GM12878 (cell line): ENCODE measurements around the gene FASTKD2. TPM values are rescaled to one million over a fixed set of nuclear protein-coding genes. Genes with fewer than 3 reads are reported as not detected.

Source experiments
- ATAC-seq: fragments of 200-7000 bp; cut with Tn5 transposase; 3 replicates; pipeline ENCODE4 v1.9.1; 2020; ENCODE audit warnings: mild to moderate bottlenecking, moderate library complexity
- BruUV-seq: library from RNA; stranded (reverse); fragments of 400-500 nt; replicated peaks from 2 replicates; lab custom pipeline; 2021; lab: Mats Ljungman, UMichigan
- CTCF ChIA-PET: fragments of 300-600 bp; sonication (Branson Sonifier 250); formaldehyde crosslinking; extraction: SDS; loops from one replicate; lab custom pipeline; 2021; ENCODE audit warnings: inconsistent platforms; lab: Yijun Ruan, JAX
- POLR2A ChIA-PET: fragments of 350-600 bp; formaldehyde crosslinking; extraction: SDS; loops from one replicate; lab custom pipeline; 2021; ENCODE audit warnings: inconsistent platforms; lab: Charles Lee
- RAD21 ChIA-PET: fragments of 300-600 bp; sonication (Branson Sonifier 250); formaldehyde crosslinking; loops from one replicate; lab custom pipeline; 2023; ENCODE audit warnings: antibody characterized with exemption; ENCODE audit not compliant: unreplicated experiment; lab: Charles Lee
- SMC1A ChIA-PET: fragments of 300-600 bp; sonication (Branson Sonifier 250); formaldehyde crosslinking; loops from one replicate; lab custom pipeline; 2023; ENCODE audit not compliant: unreplicated experiment, uncharacterized antibody; lab: Charles Lee
- DNase-seq: peaks from one replicate; pipeline ENCODE4 v3.0.0-alpha.2; 2011; ENCODE audit warnings: low read depth, low spot score
- FAIRE-seq: peaks from 3 replicates; lab custom pipeline; 2011; peaks lifted over from hg19 to GRCh38; lab: Jason Lieb, UNC
- H2AFZ ChIP-seq: 2 replicates; pipeline ENCODE4 v1.6.0; 2011; ENCODE audit warnings: low read depth, low read length, control low read depth; ENCODE audit not compliant: control insufficient read depth
- H3K27ac ChIP-seq: 2 replicates; pipeline ENCODE4 v1.5.1; 2011; ENCODE audit warnings: control low read depth; ENCODE audit not compliant: control insufficient read depth, insufficient read depth
- H3K27me3 ChIP-seq, 2 experiments: replicated peaks in 1 of 2; 2 replicates each; pipeline versions ENCODE4 v1.6.0 to v1.6.1; 2011; ENCODE audit warnings: low read length in 1 of 2; ENCODE audit not compliant: control insufficient read depth in 2 of 2, insufficient read depth in 2 of 2
- H3K36me3 ChIP-seq, 2 experiments: 2 replicates each; pipeline ENCODE4 v1.5.1; 2011; ENCODE audit warnings: low read length in 1 of 2; ENCODE audit not compliant: control insufficient read depth in 2 of 2, insufficient read depth in 2 of 2
- H3K4me1 ChIP-seq: 2 replicates; pipeline ENCODE4 v1.6.1; 2011; ENCODE audit warnings: mild to moderate bottlenecking, low read length, moderate library complexity, mixed read lengths; ENCODE audit not compliant: control insufficient read depth, insufficient read depth
- H3K4me2 ChIP-seq: 2 replicates; pipeline ENCODE4 v1.6.0; 2011; ENCODE audit warnings: control low read depth; ENCODE audit not compliant: control insufficient read depth, insufficient read depth
- H3K4me3 ChIP-seq: fragments of 200-600 bp; sonication (generic); 2 replicates; pipeline ENCODE4 v1.5.1; 2016
- H3K79me2 ChIP-seq: 2 replicates; pipeline ENCODE4 v1.6.0; 2011; ENCODE audit warnings: low read length; ENCODE audit not compliant: control insufficient read depth, insufficient read depth
- H3K9ac ChIP-seq: 2 replicates; pipeline ENCODE4 v1.8.0; 2011; ENCODE audit warnings: low read length, control low read depth, mixed read lengths; ENCODE audit not compliant: control insufficient read depth, insufficient read depth
- H3K9me3 ChIP-seq: replicated peaks from 3 replicates; pipeline ENCODE4 v1.5.1; 2011; ENCODE audit warnings: mild to moderate bottlenecking, low read length; ENCODE audit not compliant: control insufficient read depth, insufficient read depth
- H4K20me1 ChIP-seq: 2 replicates; pipeline ENCODE4 v1.6.0; 2011; ENCODE audit not compliant: control insufficient read depth, insufficient read depth
- BACH1 ChIP-seq: fragments of 450-650 bp; IDR thresholded peaks from 2 replicates; pipeline ENCODE4 v1.6.1; 2017; ENCODE audit warnings: mild to moderate bottlenecking, borderline replicate concordance
- CHD1 ChIP-seq: IDR thresholded peaks from 2 replicates; pipeline ENCODE4 v1.6.1; 2012; ENCODE audit warnings: low read depth, low read length, improper control_type of control experiment
- EED ChIP-seq: sonication (generic); IDR thresholded peaks from 2 replicates; pipeline ENCODE4 v1.6.1; 2016; ENCODE audit warnings: antibody characterized with exemption, low read depth
- EP300 ChIP-seq, 2 experiments: fragments of 150-350 bp in 1 of 2; IDR thresholded peaks; 2 replicates each; pipeline ENCODE4 v1.6.1; 2011 to 2012; ENCODE audit warnings: low read depth in 2 of 2, low read length in 2 of 2, borderline replicate concordance in 1 of 2, improper control_type of control experiment in 1 of 2, inconsistent platforms in 1 of 2; ENCODE audit not compliant: control insufficient read depth in 1 of 2
- HDGF ChIP-seq: fragments of 450-650 bp; IDR thresholded peaks from 2 replicates; pipeline ENCODE4 v1.6.1; 2016; ENCODE audit warnings: antibody characterized with exemption
- KDM1A ChIP-seq: fragments of 200-600 bp; sonication (generic); IDR thresholded peaks from 2 replicates; pipeline ENCODE4 v1.6.1; 2016; ENCODE audit warnings: borderline replicate concordance
- LARP7 ChIP-seq: fragments of 450-650 bp; IDR thresholded peaks from 2 replicates; pipeline ENCODE4 v1.6.1; 2017; ENCODE audit warnings: mild to moderate bottlenecking
- MXI1 ChIP-seq: fragments of 150-350 bp; IDR thresholded peaks from 2 replicates; pipeline ENCODE4 v1.6.1; 2011; ENCODE audit warnings: low read depth, mild to moderate bottlenecking, inconsistent platforms, low read length, improper control_type of control experiment
- NR2C2 ChIP-seq: IDR thresholded peaks from 2 replicates; pipeline ENCODE4 v1.6.1; 2011; ENCODE audit warnings: borderline replicate concordance, low read depth; ENCODE audit not compliant: control insufficient read depth, insufficient read length
- NRF1 ChIP-seq: conservative IDR thresholded peaks from 2 replicates; pipeline ENCODE4 v1.6.1; 2011; ENCODE audit warnings: mild to moderate bottlenecking, low read depth, low read length, improper control_type of control experiment
- RAD51 ChIP-seq: fragments of 450-650 bp; IDR thresholded peaks from 2 replicates; pipeline ENCODE4 v1.6.1; 2016; ENCODE audit warnings: moderate library complexity, mild to moderate bottlenecking, inconsistent platforms
- RELA ChIP-seq: fragments of 450-650 bp; IDR thresholded peaks from 2 replicates; pipeline ENCODE4 v1.8.0; 2014; ENCODE audit warnings: borderline replicate concordance; ENCODE audit not compliant: partially characterized antibody
- SPI1 ChIP-seq: IDR thresholded peaks from 2 replicates; pipeline ENCODE4 v1.6.1; 2011; ENCODE audit warnings: low read depth, mild to moderate bottlenecking, low read length, moderate library complexity, borderline replicate concordance; ENCODE audit not compliant: insufficient read depth
- WRNIP1 ChIP-seq: IDR thresholded peaks from 2 replicates; pipeline ENCODE4 v1.6.1; 2011; ENCODE audit warnings: low read depth, low read length, improper control_type of control experiment, borderline replicate concordance
- ZSCAN29 ChIP-seq: fragments of 450-650 bp; IDR thresholded peaks from 2 replicates; pipeline ENCODE4 v1.6.1; 2017; ENCODE audit warnings: mild to moderate bottlenecking, moderate library complexity
- WGBS: methylation state at CpG from one replicate; pipeline ENCODE4 v1.1.6; 2016; ENCODE audit warnings: low lambda C conversion rate; ENCODE audit not compliant: insufficient replicate concordance, insufficient coverage; ENCODE audit errors: missing lambda C conversion rate; 5-methylcytosine and 5-hydroxymethylcytosine counted together
- in situ Hi-C: fragments of 300-500 bp; cut with MboI; formaldehyde crosslinking; loops from 9 replicates; pipeline ENCODE4 v1.14.3; 2018; ENCODE audit warnings: mixed read lengths
- intact Hi-C: fragments of 100-400 bp; cut with micrococcal nuclease; formaldehyde crosslinking; loops from one replicate; pipeline ENCODE4 v1.14.2; 2022; ENCODE audit not compliant: unreplicated experiment
- polyA plus RNA-seq, 11 experiments: library from polyadenylated mRNA; depleted of rRNA in 4 of 11; unstranded in 6 of 11; stranded (reverse) in 5 of 11; fragments of >200 nt; fragmentation: Nextera tagmentation in 4 of 11; fragmentation: Illumina TruSeq in 1 of 11; extraction: Ambion mirVana in 4 of 11; extraction: Trizol in 1 of 11; gene quantifications; 1 replicate in 1 of 11; 2 replicates in 10 of 11; pipeline versions ENCODE4 v1.2.1 to v1.2.3, GENCODE V29; 2011 to 2016; ENCODE audit warnings: inconsistent platforms in 2 of 11, missing spikeins in 2 of 11, low read depth in 1 of 11
- total RNA-seq, 4 experiments: library from RNA; depleted of rRNA in 3 of 4; stranded (reverse); fragments of >200 nt in 3 of 4; fragmentation: Illumina TruSeq in 1 of 4; extraction: Trizol in 1 of 4; gene quantifications; 2 replicates each; pipeline versions ENCODE4 v1.2.1 to v1.2.3, GENCODE V29; 2013 to 2021
- TF ChIP-seq, protein P1 (sequence below): IDR thresholded peaks from 2 replicates; pipeline ENCODE4 v1.6.1; 2012; ENCODE audit warnings: low read depth, low read length, improper control_type of control experiment
- TF ChIP-seq, protein P2 (sequence below): fragments of 450-650 bp; IDR thresholded peaks from 2 replicates; pipeline ENCODE4 v1.6.1; 2016; ENCODE audit warnings: mild to moderate bottlenecking, moderate library complexity, borderline replicate concordance
- TF ChIP-seq, protein P3 (sequence below): fragments of 450-650 bp; IDR thresholded peaks from 2 replicates; pipeline ENCODE4 v1.6.1; 2014; ENCODE audit warnings: mild to moderate bottlenecking

The FASTKD2 gene
- total and polyA plus RNA-seq, 10 of the 15 experiments (the other 5 are each of a cell fraction or from before 2014, with no cell fraction given), result 32.1 to 115 (median 52.3) TPM

DNA sequence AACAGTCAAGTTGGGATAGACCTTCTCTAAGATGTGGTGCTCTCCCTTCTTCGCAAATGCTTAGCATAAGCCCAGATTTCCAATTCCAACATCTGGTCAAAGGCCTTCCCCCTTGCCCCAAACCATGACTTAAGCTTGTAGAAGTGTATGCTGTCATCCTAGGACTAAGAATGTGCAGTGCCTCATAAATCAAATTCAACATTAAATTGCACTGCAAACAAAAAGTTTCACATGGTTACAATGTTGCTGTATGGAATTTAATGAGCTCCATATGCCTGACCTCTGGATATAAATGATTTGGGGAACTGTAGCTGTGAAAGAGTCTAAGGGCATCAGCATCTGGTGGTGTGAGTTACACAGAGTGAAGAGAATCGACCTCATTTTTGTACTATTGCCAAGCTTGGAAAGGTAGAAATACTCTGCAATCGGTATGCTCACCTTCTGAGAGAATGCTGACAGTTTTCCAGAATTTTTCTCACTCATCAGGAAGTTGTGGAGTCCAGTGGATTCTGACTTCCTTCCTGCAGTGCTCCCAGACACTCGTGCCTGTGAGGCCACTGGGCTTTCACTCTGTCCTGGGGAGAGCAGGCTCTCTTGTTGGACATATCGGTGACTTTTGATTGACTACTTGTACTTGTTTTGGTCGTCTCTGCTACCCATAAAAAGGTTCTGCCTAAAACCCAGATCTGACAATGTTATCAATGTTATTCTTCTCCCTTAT lies 40.6 kb downstream of the FASTKD2 start:
- no peaks in the 10 kb centered on the region for H3K79me2 ChIP-seq
- H3K27me3 ChIP-seq, result no peaks in the 10 kb centered on the region
- FAIRE-seq, result no peak
- no peaks in the 10 kb centered on the region for H3K9me3 ChIP-seq
- BruUV-seq, result no TSS peak
- intact Hi-C loops (loop anchor here (10.0 kb wide), 2 partner anchors 269 to 549 kb away; no protein-coding TSS in a partner anchor), in situ Hi-C loops (no loop called here)
- no peak overlapping the region for H2AFZ ChIP-seq
- ChIA-PET RAD21 (interaction anchor here (0.9 kb wide), 1 partner anchor 9 kb away, joined by 3 read pairs; no protein-coding TSS in a partner anchor), POLR2A (interaction anchor here (0.7 kb wide), 1 partner anchor 179 kb away, joined by 3 read pairs; no protein-coding TSS in a partner anchor), SMC1A (no interaction called here), CTCF (interaction anchor here (0.6 to 1.0 kb wide), 2 partner anchors 32 to 187 kb away, joined by 3 to 4 read pairs; no protein-coding TSS in a partner anchor)
- no peaks in the 10 kb centered on the region for H3K36me3 ChIP-seq
- no peaks in the 10 kb centered on the region for H4K20me1 ChIP-seq
- no peak overlapping the region for H3K4me2 ChIP-seq
- 67% methylated on average over 6 of the region's 6 CpGs for WGBS
- no peaks in the 10 kb centered on the region for H3K4me1 ChIP-seq
- no peak overlapping the region for H3K27ac ChIP-seq
- no peak overlapping the region for H3K4me3 ChIP-seq
- H3K9ac ChIP-seq, result no peak overlapping the region
- no peak for ATAC-seq
- DNase-seq, result no peak
- TF ChIP-seq KDM1A (no peak), CHD1 (no peak), NRF1 (no peak), ZSCAN29 (no peak), HDGF (no peak), EP300 (IDR thresholded peaks at IDR 0.05; ENCODE audit: borderline replicate concordance in 1 of 2, control insufficient read depth in 1 of 2, low read depth in 2 of 2, low read length in 2 of 2) (no peak), BACH1 (no peak), LARP7 (no peak), EED (no peak), NR2C2 (no peak), MXI1 (no peak), RAD51 (no peak), WRNIP1 (no peak), RELA (no peak), SPI1 (no peak)
- TF ChIP-seq, protein P1, sequence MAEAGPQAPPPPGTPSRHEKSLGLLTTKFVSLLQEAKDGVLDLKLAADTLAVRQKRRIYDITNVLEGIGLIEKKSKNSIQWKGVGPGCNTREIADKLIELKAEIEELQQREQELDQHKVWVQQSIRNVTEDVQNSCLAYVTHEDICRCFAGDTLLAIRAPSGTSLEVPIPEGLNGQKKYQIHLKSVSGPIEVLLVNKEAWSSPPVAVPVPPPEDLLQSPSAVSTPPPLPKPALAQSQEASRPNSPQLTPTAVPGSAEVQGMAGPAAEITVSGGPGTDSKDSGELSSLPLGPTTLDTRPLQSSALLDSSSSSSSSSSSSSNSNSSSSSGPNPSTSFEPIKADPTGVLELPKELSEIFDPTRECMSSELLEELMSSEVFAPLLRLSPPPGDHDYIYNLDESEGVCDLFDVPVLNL, result no peak
- TF ChIP-seq, protein P2, sequence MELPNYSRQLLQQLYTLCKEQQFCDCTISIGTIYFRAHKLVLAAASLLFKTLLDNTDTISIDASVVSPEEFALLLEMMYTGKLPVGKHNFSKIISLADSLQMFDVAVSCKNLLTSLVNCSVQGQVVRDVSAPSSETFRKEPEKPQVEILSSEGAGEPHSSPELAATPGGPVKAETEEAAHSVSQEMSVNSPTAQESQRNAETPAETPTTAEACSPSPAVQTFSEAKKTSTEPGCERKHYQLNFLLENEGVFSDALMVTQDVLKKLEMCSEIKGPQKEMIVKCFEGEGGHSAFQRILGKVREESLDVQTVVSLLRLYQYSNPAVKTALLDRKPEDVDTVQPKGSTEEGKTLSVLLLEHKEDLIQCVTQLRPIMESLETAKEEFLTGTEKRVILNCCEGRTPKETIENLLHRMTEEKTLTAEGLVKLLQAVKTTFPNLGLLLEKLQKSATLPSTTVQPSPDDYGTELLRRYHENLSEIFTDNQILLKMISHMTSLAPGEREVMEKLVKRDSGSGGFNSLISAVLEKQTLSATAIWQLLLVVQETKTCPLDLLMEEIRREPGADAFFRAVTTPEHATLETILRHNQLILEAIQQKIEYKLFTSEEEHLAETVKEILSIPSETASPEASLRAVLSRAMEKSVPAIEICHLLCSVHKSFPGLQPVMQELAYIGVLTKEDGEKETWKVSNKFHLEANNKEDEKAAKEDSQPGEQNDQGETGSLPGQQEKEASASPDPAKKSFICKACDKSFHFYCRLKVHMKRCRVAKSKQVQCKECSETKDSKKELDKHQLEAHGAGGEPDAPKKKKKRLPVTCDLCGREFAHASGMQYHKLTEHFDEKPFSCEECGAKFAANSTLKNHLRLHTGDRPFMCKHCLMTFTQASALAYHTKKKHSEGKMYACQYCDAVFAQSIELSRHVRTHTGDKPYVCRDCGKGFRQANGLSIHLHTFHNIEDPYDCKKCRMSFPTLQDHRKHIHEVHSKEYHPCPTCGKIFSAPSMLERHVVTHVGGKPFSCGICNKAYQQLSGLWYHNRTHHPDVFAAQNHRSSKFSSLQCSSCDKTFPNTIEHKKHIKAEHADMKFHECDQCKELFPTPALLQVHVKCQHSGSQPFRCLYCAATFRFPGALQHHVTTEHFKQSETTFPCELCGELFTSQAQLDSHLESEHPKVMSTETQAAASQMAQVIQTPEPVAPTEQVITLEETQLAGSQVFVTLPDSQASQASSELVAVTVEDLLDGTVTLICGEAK, result no peak
- TF ChIP-seq, protein P3, sequence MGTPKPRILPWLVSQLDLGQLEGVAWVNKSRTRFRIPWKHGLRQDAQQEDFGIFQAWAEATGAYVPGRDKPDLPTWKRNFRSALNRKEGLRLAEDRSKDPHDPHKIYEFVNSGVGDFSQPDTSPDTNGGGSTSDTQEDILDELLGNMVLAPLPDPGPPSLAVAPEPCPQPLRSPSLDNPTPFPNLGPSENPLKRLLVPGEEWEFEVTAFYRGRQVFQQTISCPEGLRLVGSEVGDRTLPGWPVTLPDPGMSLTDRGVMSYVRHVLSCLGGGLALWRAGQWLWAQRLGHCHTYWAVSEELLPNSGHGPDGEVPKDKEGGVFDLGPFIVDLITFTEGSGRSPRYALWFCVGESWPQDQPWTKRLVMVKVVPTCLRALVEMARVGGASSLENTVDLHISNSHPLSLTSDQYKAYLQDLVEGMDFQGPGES, result no peak
